ENCODE measurements around the gene PPP1R2.
A peak's percentile ranks its signal among the peaks of the same experiment; 100 is the strongest.

PPP1R2 gene

GRCh38 chr3:195587824-195588223, 44.7 kb upstream of the PPP1R2 start:
- Histone ChIP-seq H3K4me3 (ENCODE audit: low read length) (no peak overlapping the region), H3K4me2 (ENCODE audit: low read depth, low read length) (no peak overlapping the region), H3K27ac (ENCODE audit: low read length) (no peak overlapping the region), H3K4me1 (ENCODE audit: low read length) (peaks cover 10% of the 10 kb centered on the region), H2AFZ (ENCODE audit: low read length) (no peak overlapping the region), H3K79me2 (ENCODE audit: low read length) (no peaks in the 10 kb centered on the region), H3K36me3 (replicated peaks; ENCODE audit: insufficient read depth, low read length) (no peaks in the 10 kb centered on the region), H3K27me3 (replicated peaks; ENCODE audit: insufficient read depth, low read length) (peaks cover 35% of the 10 kb centered on the region), H3K9ac (ENCODE audit: low read length) (no peak overlapping the region), H4K20me1 (ENCODE audit: insufficient read depth, low read length) (no peaks in the 10 kb centered on the region), H3F3A (ENCODE audit: insufficient read depth, low read length) (peaks cover 13% of the 10 kb centered on the region), H3K9me2 (replicated peaks; ENCODE audit: insufficient read depth, low read length) (no peaks in the 10 kb centered on the region), H3K9me3 (replicated peaks; ENCODE audit: insufficient read depth, low read length) (no peaks in the 10 kb centered on the region)
- no peak for DNase-seq
- TF ChIP-seq CTCF (IDR thresholded peaks at IDR 0.05; ENCODE audit: low read length) (no peak), EZH2 (optimal IDR thresholded peaks at IDR 0.05; ENCODE audit: low read depth, low read length) (no peak), EZH2phosphoT487 (IDR thresholded peaks at IDR 0.05; ENCODE audit: low read length) (no peak)

GRCh38 chr3:195587406-195587805, 44.3 kb upstream of the PPP1R2 start:
- Histone ChIP-seq H3F3A (ENCODE audit: insufficient read depth, low read length) (peaks cover 13% of the 10 kb centered on the region), H3K9me2 (replicated peaks; ENCODE audit: insufficient read depth, low read length) (no peaks in the 10 kb centered on the region), H3K4me3 (ENCODE audit: low read length) (no peak overlapping the region), H3K36me3 (replicated peaks; ENCODE audit: insufficient read depth, low read length) (no peaks in the 10 kb centered on the region), H4K20me1 (ENCODE audit: insufficient read depth, low read length) (no peaks in the 10 kb centered on the region), H3K4me2 (ENCODE audit: low read depth, low read length) (peak overlapping the region; percentile 24), H3K79me2 (ENCODE audit: low read length) (no peaks in the 10 kb centered on the region), H3K9ac (ENCODE audit: low read length) (no peak overlapping the region), H3K27me3 (replicated peaks; ENCODE audit: insufficient read depth, low read length) (peaks cover 35% of the 10 kb centered on the region), H3K27ac (ENCODE audit: low read length) (peak overlapping the region; percentile 49; the same call in 1 of the 2 replicates), H2AFZ (ENCODE audit: low read length) (no peak overlapping the region), H3K4me1 (ENCODE audit: low read length) (peaks cover 10% of the 10 kb centered on the region), H3K9me3 (replicated peaks; ENCODE audit: insufficient read depth, low read length) (no peaks in the 10 kb centered on the region)
- no peak for DNase-seq
- no peak for TF ChIP-seq EZH2phosphoT487 (IDR thresholded peaks at IDR 0.05; ENCODE audit: low read length)
- no peak for TF ChIP-seq EZH2 (optimal IDR thresholded peaks at IDR 0.05; ENCODE audit: low read depth, low read length)
- TF ChIP-seq CTCF (IDR thresholded peaks at IDR 0.05; ENCODE audit: low read length) = 0 out of 2 replicates have a peak, but pooled peaks have one; percentile 6

- Histone ChIP-seq H3K9me3 (replicated peaks; ENCODE audit: insufficient read depth, low read length) (no peaks in the 10 kb centered on the region), H3K36me3 (replicated peaks; ENCODE audit: insufficient read depth, low read length) (no peaks in the 10 kb centered on the region), H3K9ac (ENCODE audit: low read length) (no peak overlapping the region), H3K27me3 (replicated peaks; ENCODE audit: insufficient read depth, low read length) (peaks cover 35% of the 10 kb centered on the region), H3K4me1 (ENCODE audit: low read length) (peaks cover 10% of the 10 kb centered on the region), H2AFZ (ENCODE audit: low read length) (no peak overlapping the region), H3K4me3 (ENCODE audit: low read length) (no peak overlapping the region), H3K27ac (ENCODE audit: low read length) (no peak overlapping the region), H4K20me1 (ENCODE audit: insufficient read depth, low read length) (no peaks in the 10 kb centered on the region), H3K4me2 (ENCODE audit: low read depth, low read length) (no peak overlapping the region), H3K9me2 (replicated peaks; ENCODE audit: insufficient read depth, low read length) (no peaks in the 10 kb centered on the region), H3F3A (ENCODE audit: insufficient read depth, low read length) (peaks cover 13% of the 10 kb centered on the region), H3K79me2 (ENCODE audit: low read length) (no peaks in the 10 kb centered on the region)
- DNase-seq = no peak
- TF ChIP-seq EZH2phosphoT487 (IDR thresholded peaks at IDR 0.05; ENCODE audit: low read length) = no peak
- TF ChIP-seq EZH2 (optimal IDR thresholded peaks at IDR 0.05; ENCODE audit: low read depth, low read length) = no peak
- TF ChIP-seq CTCF (IDR thresholded peaks at IDR 0.05; ENCODE audit: low read length) = no peak
These were observed 41.4 kb upstream of the PPP1R2 start for GRCh38 chr3:195584543-195584870.

All from MM.1S (cell line).